Right atrium auricular region (tissue), 2 donors: Measurements from ENCODE around the gene UBE2E3. TPM values are rescaled to one million over a fixed set of nuclear protein-coding genes. Genes with fewer than 3 reads are reported as not detected.

Experiments
- DNase-seq: peaks from one replicate; pipeline ENCODE4 v3.0.0-alpha.2; 2019; ENCODE audit warnings: low spot score
- H3K27ac ChIP-seq, 2 donors: fragments of 200-600 bp; sonication (generic); 1 replicate in 1 of 2; 2 replicates in 1 of 2; pipeline ENCODE4 v1.5.1; 2016 to 2019
- H3K27me3 ChIP-seq, 2 donors: fragments of 200-600 bp; sonication (generic); one replicate each; pipeline versions ENCODE4 v1.5.1 to v1.6.0; 2017 to 2019
- H3K36me3 ChIP-seq: fragments of 200-600 bp; sonication (generic); one replicate; pipeline ENCODE4 v1.5.1; 2016
- H3K4me1 ChIP-seq, 2 donors: fragments of 200-600 bp; sonication (generic); one replicate each; pipeline versions ENCODE4 v1.5.1 to v1.6.0; 2017 to 2019
- H3K4me3 ChIP-seq, 2 donors: fragments of 200-600 bp; sonication (generic); 1 replicate in 1 of 2; 2 replicates in 1 of 2; pipeline ENCODE4 v1.5.1; 2017 to 2019; ENCODE audit warnings: mild to moderate bottlenecking in 1 of 2, moderate library complexity in 1 of 2
- H3K9me3 ChIP-seq, 2 donors: fragments of 200-600 bp; sonication (generic); one replicate each; pipeline ENCODE4 v1.5.1; 2019
- total RNA-seq, 2 donors: library from RNA; depleted of rRNA; stranded (reverse); fragments of >200 nt; gene quantifications; one replicate each; pipeline ENCODE4 v1.1.0, GENCODE V29; 2016
- TF ChIP-seq, protein P1 (sequence below), 2 donors: fragments of 200-600 bp; sonication (generic); IDR thresholded peaks; one replicate each; pipeline ENCODE4 v1.5.1; 2019; ENCODE audit warnings: antibody characterized with exemption in 2 of 2

UBE2E3 gene
- total RNA-seq, 2 donors from 2014 or later = 48.3 to 57.3 TPM

DNA sequence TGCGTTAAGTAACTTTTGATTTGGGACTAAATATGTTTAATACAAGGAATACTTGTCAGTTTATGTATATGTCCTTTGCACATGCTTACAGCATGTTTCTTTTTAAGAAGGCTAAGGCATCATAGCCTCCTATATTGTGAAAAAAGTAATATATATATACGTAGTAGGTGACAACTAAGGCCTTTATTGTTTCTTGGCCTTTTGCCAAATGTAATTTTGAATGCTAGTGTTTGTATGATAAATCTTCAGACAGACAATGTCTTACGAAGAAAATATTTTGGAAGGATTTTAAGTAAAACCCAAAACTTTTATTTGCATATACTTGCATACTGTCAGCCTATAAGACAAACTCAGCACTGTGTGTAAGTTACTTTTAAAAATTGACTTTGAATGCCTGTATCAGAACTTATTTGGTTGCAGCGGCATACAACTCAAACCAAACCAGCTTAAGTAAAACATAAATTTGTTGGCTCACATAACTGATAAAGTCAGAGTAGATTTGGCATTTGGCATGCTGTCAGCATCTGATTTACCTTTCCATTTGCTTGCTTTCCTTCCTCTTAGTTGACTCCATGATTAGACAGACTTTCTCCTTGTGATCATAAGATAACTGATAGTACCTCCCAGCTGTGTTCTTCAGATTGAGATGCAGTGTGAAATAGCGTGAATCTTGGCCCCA is 24.4 kb downstream of the UBE2E3 start:
- no peaks in the 10 kb centered on the region for H3K36me3 ChIP-seq
- peaks cover 0 to 4% of the 10 kb centered on the region in 2 donors for H3K4me1 ChIP-seq
- no peaks in the 10 kb centered on the region for H3K27me3 ChIP-seq
- TF ChIP-seq, protein P1, sequence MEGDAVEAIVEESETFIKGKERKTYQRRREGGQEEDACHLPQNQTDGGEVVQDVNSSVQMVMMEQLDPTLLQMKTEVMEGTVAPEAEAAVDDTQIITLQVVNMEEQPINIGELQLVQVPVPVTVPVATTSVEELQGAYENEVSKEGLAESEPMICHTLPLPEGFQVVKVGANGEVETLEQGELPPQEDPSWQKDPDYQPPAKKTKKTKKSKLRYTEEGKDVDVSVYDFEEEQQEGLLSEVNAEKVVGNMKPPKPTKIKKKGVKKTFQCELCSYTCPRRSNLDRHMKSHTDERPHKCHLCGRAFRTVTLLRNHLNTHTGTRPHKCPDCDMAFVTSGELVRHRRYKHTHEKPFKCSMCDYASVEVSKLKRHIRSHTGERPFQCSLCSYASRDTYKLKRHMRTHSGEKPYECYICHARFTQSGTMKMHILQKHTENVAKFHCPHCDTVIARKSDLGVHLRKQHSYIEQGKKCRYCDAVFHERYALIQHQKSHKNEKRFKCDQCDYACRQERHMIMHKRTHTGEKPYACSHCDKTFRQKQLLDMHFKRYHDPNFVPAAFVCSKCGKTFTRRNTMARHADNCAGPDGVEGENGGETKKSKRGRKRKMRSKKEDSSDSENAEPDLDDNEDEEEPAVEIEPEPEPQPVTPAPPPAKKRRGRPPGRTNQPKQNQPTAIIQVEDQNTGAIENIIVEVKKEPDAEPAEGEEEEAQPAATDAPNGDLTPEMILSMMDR (IDR thresholded peaks at IDR 0.05) = no peak
- DNase-seq = no peak
- no peaks in the 10 kb centered on the region for H3K9me3 ChIP-seq
- H3K27ac ChIP-seq = no peak overlapping the region
- no peak overlapping the region for H3K4me3 ChIP-seq

DNA sequence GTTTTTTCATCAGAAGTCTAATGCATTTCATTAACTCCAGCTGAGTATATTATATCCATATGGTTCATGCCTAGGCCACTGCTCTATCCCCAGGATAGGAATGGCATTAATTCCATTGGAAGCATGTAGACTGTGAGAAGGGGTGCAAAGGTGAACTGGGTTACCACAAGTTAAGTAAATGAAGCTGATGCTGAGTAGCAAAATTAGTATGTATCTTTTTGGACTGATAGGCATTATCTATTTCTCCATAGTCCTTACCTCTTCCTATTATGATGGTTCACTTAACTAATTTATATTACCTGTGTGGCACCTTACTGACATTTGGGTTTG is 24.9 kb downstream of the UBE2E3 start:
- Histone ChIP-seq H3K27ac (no peak overlapping the region), H3K4me1 (peaks cover 0 to 5% of the 10 kb centered on the region in 2 donors), H3K36me3 (no peaks in the 10 kb centered on the region), H3K27me3 (no peaks in the 10 kb centered on the region), H3K9me3 (no peaks in the 10 kb centered on the region), H3K4me3 (no peak overlapping the region)
- DNase-seq = no peak
- TF ChIP-seq, protein P1 (IDR thresholded peaks at IDR 0.05) = no peak

DNA sequence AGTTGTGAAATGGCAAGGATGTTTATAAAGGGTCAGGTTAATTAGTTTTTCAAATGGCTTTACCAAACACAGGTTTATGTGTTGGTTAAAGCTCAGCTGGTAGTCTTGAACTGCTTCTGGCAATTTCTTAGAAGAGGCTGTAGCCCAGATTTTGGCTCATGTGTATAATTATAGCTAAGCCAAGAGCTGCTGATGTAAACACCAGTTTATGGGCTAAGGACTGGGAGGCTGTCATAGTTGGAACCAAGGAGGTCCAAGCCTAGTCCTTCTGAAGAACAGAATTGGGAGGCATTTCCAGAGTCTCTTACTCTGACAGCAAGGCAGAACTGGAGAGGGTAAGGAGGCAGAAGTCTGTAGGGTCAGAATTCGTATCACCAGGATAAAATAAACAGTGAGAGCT is 25.4 kb downstream of the UBE2E3 start:
- no peak overlapping the region for H3K27ac ChIP-seq
- H3K36me3 ChIP-seq = no peaks in the 10 kb centered on the region
- no peaks in the 10 kb centered on the region for H3K9me3 ChIP-seq
- H3K4me3 ChIP-seq = no peak overlapping the region
- H3K4me1 ChIP-seq = peaks cover 0 to 9% of the 10 kb centered on the region in 2 donors
- TF ChIP-seq, protein P1 (IDR thresholded peaks at IDR 0.05) = no peak
- DNase-seq = no peak
- H3K27me3 ChIP-seq = no peaks in the 10 kb centered on the region

DNA sequence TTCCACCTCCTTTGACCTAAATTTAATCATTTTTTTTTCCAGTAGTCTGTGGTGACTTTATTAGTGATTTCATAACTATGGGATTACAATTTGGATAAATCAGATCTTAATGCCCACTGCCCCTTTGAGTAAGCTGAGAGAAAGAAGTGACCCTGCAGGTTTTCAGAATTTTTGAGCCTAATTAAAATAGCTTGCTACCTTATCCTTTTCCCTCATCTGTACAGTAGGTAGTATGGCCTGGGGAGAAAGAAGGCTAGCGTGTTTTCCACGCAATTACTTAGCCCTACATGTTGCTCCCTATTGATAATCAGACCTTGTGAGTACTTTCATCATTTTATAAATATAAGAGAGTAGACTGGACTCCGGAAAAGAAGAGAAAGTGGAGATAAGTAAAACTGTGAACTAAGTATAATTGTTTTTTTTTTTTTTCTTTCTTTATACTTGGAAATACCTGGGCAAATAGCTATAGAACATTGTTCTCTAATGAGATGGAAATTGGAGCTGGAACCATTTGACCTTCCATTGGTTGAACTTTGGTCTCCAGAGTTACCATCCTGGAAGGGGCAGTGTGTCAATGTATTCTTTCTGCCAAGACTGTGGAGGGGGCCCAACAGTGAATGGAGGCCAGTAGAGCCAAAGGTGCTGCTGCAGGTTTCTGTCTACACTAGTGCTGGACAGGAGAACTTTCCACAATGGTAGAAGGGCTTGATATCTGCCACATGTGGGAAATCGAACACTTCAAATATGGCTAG is 26.9 kb downstream of the UBE2E3 start:
- TF ChIP-seq, protein P1 (IDR thresholded peaks at IDR 0.05) = no peak
- no peaks in the 10 kb centered on the region for H3K27me3 ChIP-seq
- no peak overlapping the region for H3K4me3 ChIP-seq
- DNase-seq = no peak
- H3K4me1 ChIP-seq = peaks cover 0 to 17% of the 10 kb centered on the region in 2 donors
- H3K9me3 ChIP-seq = no peaks in the 10 kb centered on the region
- no peak overlapping the region for H3K27ac ChIP-seq
- no peaks in the 10 kb centered on the region for H3K36me3 ChIP-seq

DNA sequence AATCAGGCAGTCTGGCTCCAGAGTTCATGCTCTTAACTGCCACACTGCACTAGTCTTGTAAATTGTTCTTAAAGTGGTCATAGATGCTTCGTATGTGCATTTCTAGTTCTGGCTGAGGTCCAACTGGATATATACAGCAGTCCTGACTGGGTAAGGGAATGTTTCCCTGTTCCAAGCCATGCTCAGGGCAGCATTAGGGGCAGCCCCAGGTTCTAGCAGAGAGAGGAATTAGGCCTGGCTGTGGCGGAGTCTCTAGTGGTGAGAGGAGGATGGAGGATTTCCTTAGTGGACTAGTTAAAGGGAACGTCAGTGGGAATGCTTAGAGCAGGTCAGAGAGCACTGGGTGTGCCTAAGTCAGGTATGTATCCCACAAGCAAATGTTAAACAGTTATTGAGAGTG is 28.0 kb downstream of the UBE2E3 start:
- no peak for DNase-seq
- no peaks in the 10 kb centered on the region for H3K9me3 ChIP-seq
- H3K36me3 ChIP-seq = no peaks in the 10 kb centered on the region
- no peak overlapping the region for H3K27ac ChIP-seq
- H3K4me3 ChIP-seq = no peak overlapping the region
- H3K4me1 ChIP-seq = peaks cover 0 to 13% of the 10 kb centered on the region in 2 donors
- TF ChIP-seq, protein P1 (IDR thresholded peaks at IDR 0.05) = no peak
- H3K27me3 ChIP-seq = no peaks in the 10 kb centered on the region
